HuH-7.5 (cell line): ENCODE data around the gene WNK4.

Source experiments
- DNase-seq: peaks from one replicate; pipeline ENCODE4 v3.0.0; 2011; ENCODE audit warnings: low spot score

WNK4 gene

DNA sequence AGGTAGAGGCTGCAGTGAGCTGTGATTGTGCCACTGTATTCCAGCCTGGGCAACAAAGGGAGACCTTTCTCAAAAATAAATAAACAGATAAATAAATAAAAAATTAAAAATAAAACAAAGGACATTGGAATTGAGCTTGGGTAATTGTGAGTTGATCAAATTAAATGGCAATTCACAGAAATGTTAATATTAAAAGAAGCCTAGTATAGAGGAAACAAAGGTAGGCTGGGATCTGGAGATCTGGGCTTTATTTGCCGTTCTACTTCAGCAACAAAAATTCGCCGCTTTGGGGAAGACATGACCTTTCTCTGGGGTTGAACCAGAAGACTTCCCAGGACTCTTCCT is 7.5 kb upstream of the WNK4 start:
- no peak for DNase-seq

DNA sequence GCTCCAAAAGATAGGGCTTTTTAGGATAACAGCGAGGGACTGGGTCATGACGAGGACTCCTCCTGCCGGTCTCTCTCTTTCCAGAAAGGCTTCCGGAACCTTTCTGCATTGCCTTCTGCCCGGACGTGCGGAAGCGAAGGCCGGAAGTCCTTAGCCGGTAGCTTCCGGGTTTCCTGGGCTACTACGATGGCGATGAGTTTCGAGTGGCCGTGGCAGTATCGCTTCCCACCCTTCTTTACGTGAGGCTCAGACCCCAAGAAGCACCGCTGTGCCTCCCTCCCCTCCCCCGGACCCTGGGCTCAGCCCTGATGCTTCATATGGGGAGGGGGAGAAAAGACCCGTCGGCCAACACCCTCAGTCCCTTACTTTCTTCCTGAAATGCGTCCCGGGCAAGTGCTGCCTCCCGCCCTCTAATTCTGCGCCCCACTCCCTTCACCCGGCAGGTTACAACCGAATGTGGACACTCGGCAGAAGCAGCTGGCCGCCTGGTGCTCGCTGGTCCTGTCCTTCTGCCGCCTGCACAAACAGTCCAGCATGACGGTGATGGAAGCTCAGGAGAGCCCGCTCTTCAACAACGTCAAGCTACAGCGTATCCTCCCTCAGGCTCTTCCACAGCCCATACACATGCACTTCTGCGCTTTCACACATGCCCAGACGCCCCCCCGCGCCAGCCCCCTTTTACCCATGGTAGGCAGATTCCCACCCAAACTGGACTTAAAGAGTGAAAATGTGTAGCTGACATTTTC is 6.9 kb upstream of the WNK4 start, which contains the start of gene VPS25:
Gene VPS25 (plus strand): TSS at position 160 of the 746 bp plus-strand sequence. CDS start 27 bp downstream, at position 187.
- DNase-seq, result peak; percentile 74

DNA sequence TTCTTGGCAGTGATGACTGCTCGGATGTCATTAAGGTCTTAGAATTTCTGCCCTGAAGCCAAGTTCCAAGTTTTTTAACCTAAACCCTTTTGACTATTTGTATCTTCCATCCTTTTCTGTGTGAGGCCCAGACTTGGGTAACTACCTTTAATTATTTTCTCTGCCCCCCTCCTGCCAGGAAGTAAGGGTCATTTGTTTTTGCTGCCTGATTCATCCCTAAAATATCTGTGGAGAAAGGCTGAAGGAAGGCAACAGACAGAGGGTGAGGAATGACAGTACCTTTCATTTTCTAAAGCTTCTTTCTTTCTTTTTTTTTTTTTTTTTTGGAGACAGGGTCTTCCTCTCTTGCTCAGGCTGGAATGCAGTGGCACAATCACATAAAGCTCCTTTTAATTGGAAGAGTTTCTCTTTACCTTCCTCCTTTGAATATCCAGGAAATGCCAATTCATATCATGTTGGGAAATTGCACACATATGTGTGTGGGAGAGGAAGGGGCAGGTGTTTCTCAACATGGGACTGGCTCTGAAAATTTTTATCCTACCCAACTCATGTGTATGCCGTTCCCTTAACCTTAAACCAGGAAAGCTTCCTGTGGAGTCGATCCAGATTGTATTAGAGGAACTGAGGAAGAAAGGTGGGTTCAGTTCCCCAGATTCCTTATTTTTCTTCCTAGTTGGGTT is 6.2 kb upstream of the WNK4 start:
- no peak for DNase-seq

DNA sequence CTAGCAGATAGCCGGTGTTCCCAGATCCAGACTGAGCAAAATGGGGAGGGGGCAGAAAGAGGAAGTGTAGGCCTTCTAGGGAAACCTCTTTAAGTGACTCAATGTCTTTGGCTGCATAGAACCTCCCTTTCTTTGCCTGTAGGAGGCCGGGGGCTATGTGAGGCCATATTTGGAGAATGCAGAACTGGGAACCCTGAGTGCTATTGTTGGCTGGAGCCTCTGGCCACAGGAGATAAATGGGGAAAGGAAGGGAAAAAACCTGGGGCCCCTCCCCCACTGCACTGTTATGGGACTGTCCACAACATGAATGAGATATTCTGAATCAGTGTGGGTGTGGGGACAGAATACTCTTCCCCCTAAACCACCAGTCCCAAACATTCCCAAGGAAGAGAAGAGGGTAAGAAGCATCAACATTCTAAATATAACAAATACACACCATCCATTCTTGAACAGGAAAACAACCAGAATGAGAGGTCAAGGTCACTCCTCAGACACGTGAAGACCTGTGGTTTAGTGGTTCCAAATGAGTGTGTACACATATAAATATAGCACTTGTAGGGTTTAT is 4.8 kb upstream of the WNK4 start:
- DNase-seq, result no peak

DNA sequence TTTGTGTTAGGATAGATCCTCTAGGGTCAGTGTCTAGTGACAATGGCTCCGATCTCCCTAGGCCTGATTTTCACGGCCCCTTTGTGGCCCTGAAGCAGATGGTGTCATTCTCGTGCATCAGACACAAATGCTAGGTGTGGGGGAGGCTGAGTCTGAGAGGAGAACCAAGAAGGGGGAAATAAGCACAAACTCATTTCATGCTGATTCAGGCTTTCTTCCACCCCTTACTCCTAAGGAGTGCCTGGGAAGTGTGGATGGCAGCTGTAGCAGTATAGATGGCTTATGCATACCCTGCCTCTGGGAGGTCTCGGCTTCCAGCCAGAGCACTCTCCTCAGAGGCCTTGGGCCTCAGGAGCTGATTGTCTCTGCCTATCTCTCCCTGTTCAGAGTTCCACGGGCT is 1.8 kb upstream of the WNK4 start:
- no peak for DNase-seq

DNA sequence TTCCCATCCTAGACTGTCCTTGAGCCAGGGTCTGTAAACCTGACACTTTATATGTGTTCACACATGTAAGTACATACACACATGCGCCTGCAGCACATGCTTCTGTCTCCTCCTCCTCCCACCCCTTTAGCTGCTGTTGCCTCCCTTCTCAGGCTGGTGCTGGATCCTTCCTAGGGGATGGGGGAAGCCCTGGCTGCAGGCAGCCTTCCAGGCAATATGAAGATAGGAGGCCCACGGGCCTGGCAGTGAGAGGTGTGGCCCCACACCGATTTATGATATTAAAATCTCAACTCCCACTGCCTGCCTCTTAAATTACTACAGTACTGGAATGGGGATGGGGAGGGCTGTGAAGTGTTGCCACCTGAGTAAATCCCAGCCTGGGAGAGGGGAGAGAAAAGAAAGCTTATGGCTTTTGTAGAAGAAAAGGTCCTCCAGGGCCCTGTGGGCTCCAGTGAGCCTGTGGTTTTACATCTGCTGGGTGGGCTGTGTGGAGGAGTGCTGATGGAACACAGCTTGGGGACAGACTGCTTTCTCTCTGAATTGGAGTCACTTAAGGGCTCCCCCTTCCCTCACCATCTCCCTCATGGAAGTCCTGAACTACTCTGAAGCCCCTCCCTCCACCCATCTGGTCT is 990 bp upstream of the WNK4 start:
- no peak for DNase-seq

DNA sequence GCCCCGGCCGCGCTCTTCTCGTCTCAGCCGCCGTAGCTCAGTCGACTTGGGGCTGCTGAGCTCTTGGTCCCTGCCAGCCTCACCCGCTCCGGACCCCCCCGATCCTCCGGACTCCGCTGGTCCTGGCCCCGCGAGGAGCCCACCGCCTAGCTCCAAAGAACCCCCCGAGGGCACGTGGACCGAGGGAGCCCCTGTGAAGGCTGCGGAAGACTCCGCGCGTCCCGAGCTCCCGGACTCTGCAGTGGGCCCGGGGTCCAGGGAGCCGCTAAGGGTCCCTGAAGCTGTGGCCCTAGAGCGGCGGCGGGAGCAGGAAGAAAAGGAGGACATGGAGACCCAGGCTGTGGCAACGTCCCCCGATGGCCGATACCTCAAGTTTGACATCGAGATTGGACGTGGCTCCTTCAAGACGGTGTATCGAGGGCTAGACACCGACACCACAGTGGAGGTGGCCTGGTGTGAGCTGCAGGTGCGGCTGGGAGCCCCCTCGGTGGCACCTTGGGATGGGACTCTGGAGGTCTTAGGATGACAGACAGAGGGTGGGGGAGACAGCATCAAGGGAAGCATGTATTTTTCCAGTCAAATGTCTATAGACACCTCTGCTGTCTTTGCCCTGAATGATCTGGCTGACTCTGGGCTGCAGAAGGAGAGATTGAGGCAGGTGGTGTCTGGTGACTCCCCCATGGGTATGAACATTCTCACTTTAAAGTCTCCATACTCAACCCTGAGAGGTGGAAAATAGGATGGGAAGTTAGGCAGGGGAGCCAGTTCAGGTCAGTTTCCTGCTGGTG is 635 bp downstream of the WNK4 start:
- no peak for DNase-seq

DNA sequence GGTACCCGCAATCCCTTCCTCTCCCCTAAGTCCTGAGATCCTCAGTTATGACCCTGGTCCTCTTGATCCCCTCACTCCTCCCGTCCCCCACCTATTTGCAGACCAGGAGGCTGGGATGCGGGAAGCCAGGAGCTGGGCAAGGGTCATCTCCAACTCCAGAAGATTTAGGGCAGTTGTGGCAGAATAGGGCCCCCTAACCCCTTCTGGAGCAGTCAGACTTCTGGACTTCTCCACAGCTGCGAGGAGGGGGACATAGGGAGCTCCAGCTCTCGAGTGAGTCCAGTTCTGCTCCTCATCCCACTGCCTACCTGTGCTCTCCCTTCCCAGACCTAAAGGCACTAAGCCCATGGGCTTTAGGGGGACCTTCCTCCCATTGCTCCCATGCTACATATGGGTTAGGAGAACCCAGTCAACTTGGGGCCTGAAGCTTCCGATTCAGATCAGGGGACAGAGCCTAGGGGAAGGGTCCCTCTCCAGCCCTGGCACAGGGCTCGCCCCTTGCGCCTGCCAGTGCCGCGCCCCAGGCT is 1.3 kb downstream of the WNK4 start:
- DNase-seq, result no peak

DNA sequence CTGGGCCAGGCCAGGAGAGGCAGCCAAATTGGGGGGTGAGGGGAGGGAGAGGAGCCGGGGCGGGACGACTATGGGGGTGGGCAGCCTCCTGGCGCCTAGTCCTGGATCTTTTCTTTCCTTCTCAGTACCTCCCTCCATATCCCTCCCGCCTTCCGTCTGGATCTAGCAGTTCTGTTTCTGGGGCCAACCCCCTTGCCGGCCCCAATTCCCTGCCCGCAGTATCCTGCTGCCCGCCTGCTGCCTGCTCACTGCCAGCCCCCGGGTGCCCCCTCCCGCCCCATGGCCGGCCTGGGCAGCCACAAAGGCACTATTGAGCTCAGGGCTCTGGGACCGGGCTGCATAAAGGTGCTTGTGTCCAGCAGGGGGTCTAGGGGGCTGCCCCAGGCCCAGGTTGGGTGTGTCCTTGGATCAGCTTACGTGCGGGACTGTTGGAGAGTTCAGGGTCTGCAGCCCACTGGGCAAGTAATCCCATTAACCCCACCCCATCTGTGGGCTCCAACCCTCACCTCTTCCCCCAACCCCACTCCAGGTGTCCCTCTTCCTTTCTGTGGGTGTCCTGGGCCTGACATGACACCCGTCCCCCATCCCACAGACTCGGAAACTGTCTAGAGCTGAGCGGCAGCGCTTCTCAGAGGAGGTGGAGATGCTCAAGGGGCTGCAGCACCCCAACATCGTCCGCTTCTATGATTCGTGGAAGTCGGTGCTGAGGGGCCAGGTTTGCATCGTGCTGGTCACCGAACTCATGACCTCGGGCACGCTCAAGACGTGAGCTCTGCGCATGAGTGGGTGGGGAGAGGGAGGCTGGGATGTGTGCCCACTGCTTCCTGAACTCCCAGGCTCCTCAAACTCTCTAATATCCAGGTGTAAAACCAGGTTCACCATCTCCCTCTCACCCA is 2.0 kb downstream of the WNK4 start:
- DNase-seq, result no peak

DNA sequence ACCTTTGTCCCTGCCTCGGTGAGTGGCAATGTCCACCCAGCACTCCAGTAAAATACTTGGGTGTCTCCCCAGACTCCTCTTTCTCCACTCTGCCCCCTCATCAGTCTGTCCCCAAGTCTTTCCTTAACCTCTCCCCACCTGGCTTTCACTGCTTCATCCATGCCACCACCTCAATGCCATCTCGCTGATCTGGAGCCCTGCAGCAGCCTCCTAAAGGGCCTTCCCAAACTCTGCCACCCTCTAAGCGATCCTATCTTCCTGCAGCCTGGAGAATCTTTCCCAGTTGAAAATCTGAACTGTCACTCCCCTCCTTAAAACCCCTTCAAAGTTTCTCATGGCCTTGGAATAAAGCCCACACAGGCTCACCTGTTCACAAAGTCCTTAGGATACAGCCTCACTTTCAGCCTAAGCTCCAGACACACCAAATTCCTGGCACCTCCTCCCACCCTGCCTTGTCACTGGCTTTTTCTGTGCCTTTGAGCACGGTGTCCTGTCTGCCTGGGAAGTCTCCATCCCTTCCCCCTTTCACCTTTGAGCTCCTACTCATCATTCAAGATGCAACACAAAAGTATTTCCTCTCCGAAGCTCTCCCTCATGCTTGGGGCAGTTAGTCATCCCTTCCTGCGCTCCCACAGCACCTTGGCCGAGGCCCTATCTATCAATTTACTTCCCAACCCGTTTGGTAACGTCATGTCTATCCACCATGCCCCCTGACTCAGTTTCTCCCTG is 2.8 kb downstream of the WNK4 start:
- DNase-seq, result no peak

DNA sequence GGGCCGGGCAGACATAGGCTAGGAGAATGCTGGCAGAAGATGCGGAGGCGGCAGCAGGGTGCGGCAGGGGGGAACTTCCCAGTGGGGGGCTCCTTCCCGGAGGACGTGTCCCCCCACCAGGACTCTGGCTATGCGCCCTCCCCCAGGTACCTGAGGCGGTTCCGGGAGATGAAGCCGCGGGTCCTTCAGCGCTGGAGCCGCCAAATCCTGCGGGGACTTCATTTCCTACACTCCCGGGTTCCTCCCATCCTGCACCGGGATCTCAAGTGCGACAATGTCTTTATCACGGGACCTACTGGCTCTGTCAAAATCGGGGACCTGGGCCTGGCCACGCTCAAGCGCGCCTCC is 3.4 kb downstream of the WNK4 start:
- no peak for DNase-seq

DNA sequence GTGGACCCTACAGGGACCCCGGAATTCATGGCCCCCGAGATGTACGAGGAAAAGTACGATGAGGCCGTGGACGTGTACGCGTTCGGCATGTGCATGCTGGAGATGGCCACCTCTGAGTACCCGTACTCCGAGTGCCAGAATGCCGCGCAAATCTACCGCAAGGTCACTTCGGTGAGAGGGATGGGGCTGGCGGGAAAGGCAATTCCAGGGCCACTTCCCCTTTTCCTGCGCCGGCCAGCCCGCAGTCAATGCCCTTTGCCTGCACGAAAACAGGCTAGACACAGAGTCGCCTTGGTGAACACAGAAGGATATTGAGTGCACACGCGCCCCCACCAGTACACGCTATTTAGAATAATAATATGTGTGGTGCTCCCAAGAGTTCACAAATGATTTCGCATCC is 4.0 kb downstream of the WNK4 start:
- DNase-seq, result no peak

DNA sequence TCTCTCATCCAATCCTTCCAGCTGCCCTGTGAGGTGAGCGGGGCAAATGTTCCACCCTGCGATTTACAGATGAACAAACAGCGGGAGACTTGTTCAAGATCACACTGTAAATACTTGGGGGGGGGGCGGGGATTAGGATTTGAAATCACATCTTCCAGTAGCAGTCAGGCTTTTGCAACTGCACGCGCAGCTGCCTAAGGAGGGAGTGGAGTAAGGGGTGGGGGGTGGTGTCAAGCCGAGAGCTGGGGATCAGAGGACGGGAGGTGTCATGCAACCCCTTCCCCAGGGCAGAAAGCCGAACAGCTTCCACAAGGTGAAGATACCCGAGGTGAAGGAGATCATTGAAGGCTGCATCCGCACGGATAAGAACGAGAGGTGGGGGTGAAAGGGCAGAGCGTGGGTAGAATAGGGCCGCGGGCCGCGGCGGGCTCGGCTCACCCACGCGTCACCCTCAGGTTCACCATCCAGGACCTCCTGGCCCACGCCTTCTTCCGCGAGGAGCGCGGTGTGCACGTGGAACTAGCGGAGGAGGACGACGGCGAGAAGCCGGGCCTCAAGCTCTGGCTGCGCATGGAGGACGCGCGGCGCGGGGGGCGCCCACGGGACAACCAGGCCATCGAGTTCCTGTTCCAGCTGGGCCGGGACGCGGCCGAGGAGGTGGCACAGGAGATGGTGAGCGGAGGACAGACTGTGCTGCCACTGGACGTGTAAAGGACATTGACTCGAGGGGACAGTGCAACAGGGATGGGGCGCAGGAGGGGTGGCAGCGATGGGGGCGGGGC is 4.6 kb downstream of the WNK4 start:
- no peak for DNase-seq

DNA sequence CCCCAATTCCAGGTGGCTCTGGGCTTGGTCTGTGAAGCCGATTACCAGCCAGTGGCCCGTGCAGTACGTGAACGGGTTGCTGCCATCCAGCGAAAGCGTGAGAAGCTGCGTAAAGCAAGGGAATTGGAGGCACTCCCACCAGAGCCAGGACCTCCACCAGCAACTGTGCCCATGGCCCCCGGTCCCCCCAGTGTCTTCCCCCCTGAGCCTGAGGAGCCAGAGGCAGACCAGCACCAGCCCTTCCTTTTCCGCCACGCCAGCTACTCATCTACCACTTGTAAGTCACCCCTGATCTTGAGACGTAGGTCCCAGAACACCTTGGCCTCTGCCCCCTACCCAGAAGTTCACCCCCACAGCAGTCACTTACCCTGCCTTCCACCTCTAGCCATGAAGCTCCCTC is 6.9 kb downstream of the WNK4 start:
- DNase-seq, result no peak

DNA sequence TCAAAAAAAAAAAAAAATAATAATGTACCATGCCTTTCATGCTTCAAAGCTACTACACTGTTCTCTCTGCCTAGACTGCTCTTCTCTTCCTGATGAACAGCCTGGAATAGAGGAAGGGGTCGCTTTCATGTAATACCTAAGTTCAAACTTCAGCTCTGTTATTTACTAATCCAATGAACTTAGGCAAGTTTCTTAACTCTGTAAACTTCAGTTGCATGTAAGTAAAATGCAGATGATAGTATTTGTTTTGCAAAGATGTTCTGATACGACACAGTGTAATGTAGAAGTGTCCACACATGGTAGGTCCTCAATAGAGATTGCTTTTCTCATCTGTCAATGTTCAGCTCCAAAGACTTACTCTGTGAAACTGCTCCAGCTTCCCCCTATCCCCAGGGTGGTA is 11.5 kb downstream of the WNK4 start:
- no peak for DNase-seq

DNA sequence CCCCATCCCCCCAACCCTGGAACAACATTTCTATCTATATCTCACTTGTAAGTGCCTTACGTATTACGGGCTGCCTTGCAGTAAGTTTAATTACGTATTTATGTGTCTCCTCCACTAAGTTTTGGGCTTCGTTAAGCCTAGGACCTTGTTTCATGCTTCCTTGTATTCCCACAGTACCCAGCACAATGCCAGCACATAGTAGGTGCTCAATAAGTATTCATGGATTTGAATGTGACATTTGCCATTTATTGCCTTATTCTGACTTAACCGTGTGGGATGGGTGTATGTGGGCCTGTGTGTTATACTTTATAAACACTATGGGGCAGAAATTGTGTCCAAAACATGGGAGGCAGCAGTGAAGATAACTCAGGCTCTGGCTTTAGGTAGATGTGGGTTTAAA is 12.1 kb downstream of the WNK4 start:
- DNase-seq, result no peak

DNA sequence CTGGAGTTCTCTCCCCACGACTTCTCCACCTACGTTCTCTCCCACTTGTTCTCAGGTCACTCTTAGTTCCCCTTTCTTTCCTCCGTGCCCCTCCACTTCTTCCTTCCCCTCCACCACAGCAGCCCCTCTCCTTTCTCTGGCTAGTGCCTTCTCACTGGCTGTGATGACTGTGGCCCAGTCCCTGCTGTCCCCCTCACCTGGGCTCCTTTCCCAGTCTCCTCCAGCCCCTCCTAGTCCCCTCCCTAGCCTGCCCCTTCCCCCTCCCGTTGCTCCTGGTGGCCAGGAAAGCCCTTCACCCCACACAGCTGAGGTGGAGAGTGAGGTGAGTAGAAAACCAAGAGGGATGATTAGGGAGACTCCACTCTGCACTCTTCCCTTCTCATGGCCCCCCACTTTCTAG is 14.7 kb downstream of the WNK4 start:
- DNase-seq, result no peak

DNA sequence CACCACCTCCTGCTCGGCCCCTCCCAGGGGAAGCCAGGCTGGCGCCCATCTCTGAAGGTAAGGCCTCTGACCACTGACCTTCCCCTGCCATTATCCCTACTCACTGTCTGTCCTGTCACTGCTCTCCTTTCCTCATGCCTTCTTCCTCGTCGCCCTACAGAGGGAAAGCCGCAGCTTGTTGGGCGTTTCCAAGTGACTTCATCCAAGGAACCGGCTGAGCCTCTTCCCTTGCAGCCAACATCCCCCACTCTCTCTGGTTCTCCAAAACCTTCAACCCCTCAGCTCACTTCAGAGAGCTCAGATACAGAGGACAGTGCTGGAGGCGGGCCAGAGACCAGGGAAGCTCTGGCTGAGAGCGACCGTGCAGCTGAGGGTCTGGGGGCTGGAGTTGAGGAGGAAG is 15.1 kb downstream of the WNK4 start:
- DNase-seq, result no peak

DNA sequence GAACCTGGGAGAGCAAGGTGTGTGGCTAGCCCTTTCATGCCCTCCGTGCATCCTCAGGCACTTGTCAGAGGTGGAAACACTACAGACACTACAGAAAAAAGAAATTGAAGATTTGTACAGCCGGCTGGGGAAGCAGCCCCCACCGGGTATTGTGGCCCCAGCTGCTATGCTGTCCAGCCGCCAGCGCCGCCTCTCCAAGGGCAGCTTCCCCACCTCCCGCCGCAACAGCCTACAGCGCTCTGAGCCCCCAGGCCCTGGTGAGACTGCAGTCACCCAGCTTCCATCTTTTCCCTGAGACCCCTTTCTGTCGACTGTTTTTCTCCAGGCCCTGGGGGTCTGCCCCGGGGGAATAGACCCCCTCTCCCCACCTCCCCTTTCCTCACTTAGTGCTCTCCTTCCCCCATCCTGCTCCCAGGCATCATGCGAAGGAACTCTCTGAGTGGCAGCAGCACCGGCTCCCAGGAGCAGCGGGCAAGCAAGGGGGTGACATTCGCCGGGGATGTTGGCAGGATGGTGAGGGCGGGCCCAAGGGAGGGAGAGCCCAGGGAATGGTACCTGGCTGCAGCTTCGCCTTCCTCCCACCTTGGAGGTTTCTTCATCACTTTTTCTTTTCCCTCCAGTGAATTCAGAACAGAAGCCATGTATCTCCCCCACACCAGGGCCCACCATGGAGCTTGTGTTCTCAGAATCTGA is 15.8 kb downstream of the WNK4 start:
- DNase-seq, result no peak
